Fibroblast of peridontal ligament (primary cell): ENCODE measurements around the gene RNU6-7.

Experiments
- DNase-seq: peaks from one replicate; pipeline ENCODE4 v3.0.0-alpha.2; 2010; ENCODE audit errors: extremely low read depth

The RNU6-7 gene

GRCh38 chr14:32201816-32202490, at the start of gene RNU6-7:
TSS of gene RNU6-7 (plus strand) at chr14:32202045.
- peak; percentile 31 for DNase-seq

- no peak for DNase-seq
Measured at GRCh38 chr14:32166029-32166428, 35.8 kb upstream of the RNU6-7 start.

- no peak for DNase-seq
Measured at GRCh38 chr14:32166924-32167323, 34.9 kb upstream of the RNU6-7 start.

- DNase-seq = no peak
Measured at GRCh38 chr14:32167907-32168306, 33.9 kb upstream of the RNU6-7 start.

GRCh38 chr14:32169191-32169590, 32.7 kb upstream of the RNU6-7 start:
- no peak for DNase-seq

- no peak for DNase-seq
Measured at GRCh38 chr14:32171469-32171868, 30.4 kb upstream of the RNU6-7 start.

- no peak for DNase-seq
Measured at GRCh38 chr14:32183151-32184058, 18.4 kb upstream of the RNU6-7 start.

GRCh38 chr14:32185097-32185496, 16.7 kb upstream of the RNU6-7 start:
- no peak for DNase-seq

- DNase-seq = no peak
Measured at GRCh38 chr14:32186248-32186647, 15.6 kb upstream of the RNU6-7 start.

GRCh38 chr14:32189811-32190210, 12.0 kb upstream of the RNU6-7 start:
- DNase-seq = no peak

GRCh38 chr14:32190673-32191072, 11.2 kb upstream of the RNU6-7 start:
- DNase-seq = no peak

- DNase-seq = no peak
Measured at GRCh38 chr14:32192712-32193373, 9.0 kb upstream of the RNU6-7 start.

- DNase-seq = no peak
Measured at GRCh38 chr14:32193532-32193931, 8.3 kb upstream of the RNU6-7 start.

- DNase-seq = no peak
Measured at GRCh38 chr14:32195636-32196035, 6.2 kb upstream of the RNU6-7 start.

- DNase-seq = no peak
Measured at GRCh38 chr14:32197919-32198318, 3.9 kb upstream of the RNU6-7 start.

- DNase-seq = no peak
Measured at GRCh38 chr14:32200368-32201192, 1.3 kb upstream of the RNU6-7 start.

- DNase-seq = peak; percentile 17
Measured at GRCh38 chr14:32201193-32201815, 541 bp upstream of the RNU6-7 start.

- peak; percentile 32 for DNase-seq
Measured at GRCh38 chr14:32202491-32202997, 699 bp downstream of the RNU6-7 start.

- peak; percentile 58 for DNase-seq
Measured at GRCh38 chr14:32202998-32203882, 1.4 kb downstream of the RNU6-7 start, which contains the start of gene RNU6-8. TSS of gene RNU6-8 (minus strand) at chr14:32203269.

- DNase-seq = no peak
Measured at GRCh38 chr14:32203928-32204357, 2.1 kb downstream of the RNU6-7 start.
